SK-N-MC (cell line): Measurements from ENCODE around the gene APOBEC3H.

Experiments used
- EZH2 ChIP-seq: fragments of 200-600 bp; sonication (generic); IDR thresholded peaks from one replicate; pipeline ENCODE4 v1.6.1; 2017; ENCODE audit warnings: antibody characterized with exemption
- POLR2AphosphoS5 ChIP-seq: IDR thresholded peaks from 2 replicates; pipeline ENCODE4 v1.6.1; 2012; ENCODE audit warnings: mild to moderate bottlenecking, low read depth, low read length, borderline replicate concordance

- TF ChIP-seq EZH2 (no peak), POLR2AphosphoS5 (no peak)
Observed at GRCh38 chr22:39129746-39130145, 32.7 kb downstream of the APOBEC3H start.
